SHP77 treated with DMSO at 0.1 percent for 48 hours (cell line): Measurements from ENCODE around the gene EPHA4.
A peak's percentile ranks its signal among the peaks of the same experiment; 100 is the strongest.
"Not testable (repeated sequence)": the region's sequence is repeated elsewhere in the genome, so short reads cannot be mapped to it uniquely, and the experiment has no call there.

Source experiments
- DNase-seq: peaks from one replicate; lab custom pipeline; 2025; lab: John Stamatoyannopoulos, UW

Gene EPHA4

DNA sequence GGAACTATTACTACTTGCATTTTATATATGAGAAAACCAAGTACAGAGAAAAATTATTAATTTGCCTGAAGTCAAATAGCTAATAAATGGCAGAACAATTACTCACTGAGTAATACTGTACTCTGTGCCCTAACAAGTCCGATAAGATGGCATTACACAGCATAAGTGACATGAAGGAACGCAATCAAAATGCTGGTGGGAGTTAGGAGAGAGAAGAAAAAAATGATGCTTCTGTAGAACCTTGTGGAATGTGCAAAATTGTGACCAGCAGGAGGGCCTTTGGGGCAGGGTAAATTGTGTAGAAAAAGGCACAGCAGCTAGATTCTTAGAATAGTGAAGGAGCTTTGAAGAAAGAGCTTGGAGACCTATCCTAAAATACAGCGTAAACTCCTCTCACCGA, 32.9 kb downstream of the EPHA4 start:
- DNase-seq: no peak

DNA sequence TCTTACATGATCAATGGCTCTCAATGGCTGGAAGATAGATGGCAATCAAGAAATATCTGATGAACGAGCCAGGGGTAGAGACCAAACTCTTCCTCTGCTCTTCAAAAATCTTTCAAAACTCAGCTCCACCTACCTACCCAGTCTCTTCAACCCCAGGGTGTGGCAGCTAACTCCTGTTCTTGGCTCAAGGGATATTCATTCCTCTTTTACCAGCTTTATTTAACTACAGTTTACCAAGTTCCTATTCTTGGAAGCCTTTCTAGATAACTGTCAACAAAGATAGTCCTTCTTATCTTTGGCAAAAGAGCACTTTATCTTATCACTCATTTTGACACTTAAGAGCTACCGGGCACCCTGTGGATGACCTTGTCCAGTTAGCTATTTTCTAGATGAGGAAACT, 36.3 kb downstream of the EPHA4 start:
- no peak for DNase-seq

DNA sequence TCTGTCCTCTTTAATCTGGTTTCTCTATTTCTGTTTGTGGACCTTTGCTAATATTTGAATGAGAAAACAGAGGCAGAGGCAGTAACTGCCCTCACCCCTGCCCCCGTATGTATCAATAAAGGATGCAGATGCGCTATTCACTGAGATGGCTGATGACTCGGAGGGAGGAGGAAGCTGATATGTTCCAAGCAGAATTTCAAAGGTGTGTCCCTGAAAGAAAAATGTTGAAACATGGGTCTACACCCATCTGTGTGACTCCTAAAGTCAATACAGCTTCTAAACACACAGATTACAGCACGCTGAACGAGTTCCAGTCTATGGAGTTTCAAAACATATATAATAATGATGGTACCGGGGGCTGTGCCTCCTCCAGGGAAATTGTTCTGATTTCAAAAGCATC, 38.8 kb downstream of the EPHA4 start:
- no peak for DNase-seq

DNA sequence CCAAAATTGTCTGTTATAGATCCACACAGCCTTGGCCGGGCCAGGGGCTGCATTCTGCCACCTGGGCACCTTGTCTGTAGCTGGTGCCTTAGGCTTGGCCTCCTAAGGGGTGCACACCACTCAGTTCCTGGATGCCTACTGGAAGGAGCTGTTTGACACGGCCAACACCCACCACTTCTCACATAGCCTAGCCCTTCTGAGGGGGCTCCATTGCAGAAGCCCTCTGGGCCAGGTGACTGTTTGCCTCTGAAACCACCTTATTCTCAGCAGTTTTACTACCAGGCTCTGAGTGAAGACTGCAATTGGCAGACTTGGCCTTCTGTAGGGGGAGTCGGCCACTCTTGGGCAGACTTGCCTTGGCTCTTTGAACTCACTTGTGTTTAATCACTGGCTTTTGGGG, 39.5 kb downstream of the EPHA4 start:
- no peak for DNase-seq

DNA sequence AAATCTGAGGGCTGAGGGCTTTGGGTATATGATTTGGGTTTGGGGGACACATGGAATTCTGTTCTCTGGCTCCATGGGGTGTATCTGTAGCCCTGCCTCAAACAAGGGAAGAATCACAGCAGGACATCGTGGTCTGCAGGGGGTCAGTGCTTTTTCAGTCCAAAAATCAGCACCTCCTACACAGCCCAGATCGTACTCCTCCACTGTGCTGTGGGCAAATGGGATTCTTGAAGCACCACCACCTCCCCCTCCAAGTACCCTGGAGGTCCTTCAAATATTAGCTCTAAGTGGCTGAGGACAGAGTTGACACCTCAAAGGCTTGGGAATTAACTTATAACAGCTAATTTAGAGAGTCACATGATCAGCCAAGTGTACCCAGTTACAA, 41.5 kb downstream of the EPHA4 start:
- no peak for DNase-seq

DNA sequence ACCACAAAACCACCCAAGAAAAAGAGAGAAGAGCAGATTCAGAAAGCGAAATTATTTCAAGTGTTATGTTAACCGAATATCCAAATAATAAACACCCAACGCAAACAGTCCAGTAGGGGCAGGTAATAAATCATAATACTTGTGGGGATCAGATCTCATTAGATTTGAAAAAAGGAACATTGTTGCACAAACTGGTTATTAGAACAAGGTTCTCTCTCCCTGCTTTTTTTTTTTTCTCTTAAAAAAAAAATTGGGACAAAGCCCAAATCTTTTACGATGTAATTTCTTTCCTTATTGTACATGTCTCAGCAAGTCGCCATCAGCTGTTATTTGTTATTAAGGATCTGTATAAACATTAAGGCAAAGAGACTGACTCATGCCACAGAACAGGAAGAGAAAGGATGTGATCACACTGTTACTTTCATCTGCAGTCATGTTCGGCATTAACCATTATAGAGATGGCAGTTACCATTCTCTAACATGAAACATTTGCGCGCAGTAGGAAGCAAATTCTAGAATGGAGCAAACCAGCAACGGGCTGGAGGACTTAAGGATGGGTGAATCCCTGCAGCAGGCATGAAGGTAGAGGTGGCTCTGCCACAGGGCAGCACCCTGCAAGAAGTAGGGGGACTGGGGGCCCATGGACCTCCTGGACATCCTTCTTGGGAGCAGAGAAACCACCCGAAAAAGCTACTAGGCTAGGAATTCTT, 42.0 kb downstream of the EPHA4 start:
- DNase-seq: no peak

DNA sequence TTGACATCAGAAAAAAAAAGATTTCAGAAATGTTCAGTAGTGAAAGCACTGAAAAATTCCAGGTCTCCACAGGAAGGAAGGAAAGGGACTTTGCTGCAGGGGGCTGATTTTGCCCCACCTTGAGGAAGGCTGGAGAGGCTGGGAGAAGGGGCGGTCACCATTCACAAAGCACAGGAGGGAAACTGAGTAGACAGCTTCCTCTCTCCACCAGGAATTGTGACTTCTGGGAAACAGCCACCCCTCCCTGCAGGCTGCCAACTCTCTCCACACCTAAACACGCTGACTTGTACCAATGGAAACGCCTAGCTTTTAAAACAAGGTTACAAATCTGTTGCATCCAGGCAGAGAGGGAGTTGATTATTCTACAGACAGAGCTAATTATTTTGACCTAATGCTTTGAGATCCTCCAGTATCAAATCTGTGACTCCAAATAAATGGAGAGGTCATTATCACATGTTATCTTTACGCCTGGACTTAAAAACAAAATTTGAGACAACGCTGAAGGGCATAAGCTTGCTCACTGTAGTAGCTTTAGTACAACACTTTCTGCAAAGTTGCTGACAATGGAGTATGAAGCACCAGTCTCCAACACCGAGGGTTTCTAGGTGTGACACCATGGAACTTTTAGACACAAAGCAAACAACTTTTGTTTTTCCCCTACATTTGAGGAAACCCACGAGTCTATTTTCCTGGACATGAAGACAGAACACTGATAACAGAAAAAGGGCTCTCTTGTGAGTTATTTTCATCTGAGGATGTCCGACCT, 42.7 kb downstream of the EPHA4 start:
- DNase-seq: no peak

DNA sequence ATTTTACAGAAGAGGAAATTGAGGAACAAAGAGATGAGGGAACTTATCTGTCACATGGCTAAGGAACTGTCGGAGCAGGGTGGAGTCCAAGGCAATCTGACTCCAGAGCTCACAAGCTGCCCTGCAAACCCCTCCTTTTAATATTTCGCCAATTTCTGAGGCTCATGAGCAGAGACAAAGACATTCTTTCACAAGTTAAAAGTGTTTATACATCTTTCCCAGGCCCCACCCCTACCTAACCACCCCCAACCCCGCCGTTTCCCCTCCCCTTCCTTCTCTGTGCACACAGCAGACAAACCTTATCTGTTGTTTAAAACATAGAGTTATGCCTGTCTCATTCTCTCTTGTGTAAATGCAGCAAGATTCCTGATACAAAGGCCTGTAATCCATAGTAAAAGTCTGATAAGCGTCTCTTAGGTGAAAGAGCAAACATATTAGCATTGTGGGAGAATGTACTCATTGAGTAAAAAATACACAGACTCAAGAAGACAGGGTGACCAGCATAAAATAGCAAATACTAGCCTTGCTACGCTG, 44.3 kb downstream of the EPHA4 start:
- no peak for DNase-seq

DNA sequence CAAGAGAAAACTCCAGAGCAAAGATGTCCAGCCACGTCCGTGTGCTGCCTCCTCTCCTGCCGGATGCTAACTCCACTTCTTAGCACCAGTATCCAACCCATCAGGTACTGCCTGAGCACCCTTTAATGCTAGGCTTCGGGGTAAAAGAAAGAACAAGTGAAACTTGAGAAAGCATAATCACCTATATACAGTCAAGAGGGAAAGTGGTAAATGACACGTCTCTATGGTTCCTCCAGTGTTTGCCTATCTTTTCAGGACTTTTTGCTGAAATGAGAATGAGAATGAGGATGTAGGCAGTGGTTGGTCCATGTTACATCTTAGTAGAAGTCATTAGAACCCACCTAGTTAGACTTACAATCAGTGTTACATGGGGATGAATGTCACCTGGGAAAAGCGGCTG, 47.9 kb downstream of the EPHA4 start:
- DNase-seq: no peak

DNA sequence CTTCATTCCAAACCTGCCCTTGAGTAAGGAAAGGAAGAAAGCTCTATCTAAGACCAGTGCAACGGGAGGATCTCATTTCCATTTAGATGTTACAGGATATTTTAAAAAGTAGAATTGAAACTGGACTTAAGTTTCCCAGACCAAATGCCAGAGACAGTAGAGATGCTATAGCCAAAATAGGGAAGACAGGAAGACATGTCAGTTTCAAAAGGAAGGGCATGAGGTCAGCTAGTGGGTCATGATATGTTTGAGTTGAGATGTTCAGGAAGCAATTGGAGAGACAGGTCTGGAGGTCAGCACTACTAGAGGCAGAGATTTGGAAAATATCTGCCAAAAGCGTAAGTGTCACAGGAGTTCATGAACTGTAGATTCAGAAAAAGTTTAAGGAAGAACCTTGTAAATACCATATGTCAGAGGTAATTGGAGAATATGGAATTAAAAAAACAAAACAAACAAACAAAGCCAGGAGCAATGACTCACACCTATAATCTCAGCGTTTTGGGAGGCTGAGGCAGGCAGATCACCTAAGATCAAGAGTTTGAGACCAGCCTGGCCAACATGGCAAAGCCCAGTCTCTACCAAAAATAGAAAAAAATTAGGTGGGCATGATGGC, 50.8 kb downstream of the EPHA4 start:
- no peak for DNase-seq

DNA sequence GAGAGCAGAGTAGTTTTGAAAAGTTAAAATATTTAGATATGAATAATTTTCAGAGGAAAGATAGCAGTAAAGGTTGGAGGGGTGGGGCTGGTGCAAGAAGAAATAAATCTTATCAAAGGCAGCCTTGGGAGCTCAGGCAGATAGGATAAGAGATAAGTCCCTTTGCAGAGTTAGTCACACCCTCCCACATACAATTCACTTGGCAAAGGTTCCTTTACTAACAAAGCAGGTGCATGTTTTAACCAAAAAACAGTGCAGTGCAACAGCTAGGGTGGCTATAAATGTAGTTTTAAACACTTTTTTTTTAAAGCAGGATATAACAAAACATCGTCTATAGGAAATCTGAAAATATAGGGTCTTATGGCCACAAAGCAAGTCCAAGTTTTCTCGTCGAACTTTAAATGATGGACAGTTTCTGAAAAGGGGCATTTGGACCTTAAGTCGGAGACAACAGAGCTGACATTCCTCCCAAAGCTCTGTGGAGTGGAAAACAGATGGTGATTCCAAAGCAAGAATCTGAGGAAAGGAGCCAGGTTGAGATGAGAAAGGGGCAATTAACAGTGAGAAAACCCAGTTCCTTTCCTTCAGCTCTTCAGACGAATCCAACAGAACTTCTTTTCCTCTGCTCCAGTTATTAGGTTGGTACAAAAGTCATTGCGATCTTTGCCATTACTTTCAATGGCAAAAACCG, 53.0 kb downstream of the EPHA4 start:
- no peak for DNase-seq

DNA sequence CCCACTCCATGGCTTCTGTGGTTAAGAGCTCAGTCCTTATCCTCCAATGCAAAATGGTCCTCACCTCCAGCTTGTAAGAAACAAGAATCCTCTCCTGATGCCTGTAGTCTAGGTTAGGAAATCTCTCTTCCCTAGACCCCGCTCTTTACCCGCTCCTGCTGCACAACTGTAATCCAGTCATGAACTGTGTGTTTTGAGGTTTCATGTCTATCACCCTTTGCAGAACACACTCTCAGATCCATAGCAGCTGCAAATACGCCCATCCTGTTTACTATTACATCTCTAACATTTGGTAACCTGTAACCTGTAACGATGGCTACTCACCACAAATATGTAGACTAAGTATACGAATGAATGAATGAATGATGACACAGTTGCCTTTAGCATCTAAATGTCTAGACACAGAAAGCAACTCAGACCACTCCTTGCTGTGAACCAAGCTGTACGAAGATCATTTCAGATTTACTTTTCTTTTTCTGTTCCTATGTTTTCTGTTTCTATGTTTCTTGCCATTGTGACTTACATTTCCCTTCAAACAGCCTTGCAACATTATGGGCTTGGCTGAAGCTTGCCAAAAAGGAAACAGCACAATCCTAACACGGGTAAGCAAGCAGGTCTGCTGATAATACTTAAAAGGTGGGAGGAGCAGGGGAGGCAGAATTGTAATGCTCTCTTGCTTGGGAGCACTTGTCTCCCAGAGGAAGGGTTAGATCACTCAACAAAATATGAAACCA, 53.7 kb downstream of the EPHA4 start:
- DNase-seq: no peak

DNA sequence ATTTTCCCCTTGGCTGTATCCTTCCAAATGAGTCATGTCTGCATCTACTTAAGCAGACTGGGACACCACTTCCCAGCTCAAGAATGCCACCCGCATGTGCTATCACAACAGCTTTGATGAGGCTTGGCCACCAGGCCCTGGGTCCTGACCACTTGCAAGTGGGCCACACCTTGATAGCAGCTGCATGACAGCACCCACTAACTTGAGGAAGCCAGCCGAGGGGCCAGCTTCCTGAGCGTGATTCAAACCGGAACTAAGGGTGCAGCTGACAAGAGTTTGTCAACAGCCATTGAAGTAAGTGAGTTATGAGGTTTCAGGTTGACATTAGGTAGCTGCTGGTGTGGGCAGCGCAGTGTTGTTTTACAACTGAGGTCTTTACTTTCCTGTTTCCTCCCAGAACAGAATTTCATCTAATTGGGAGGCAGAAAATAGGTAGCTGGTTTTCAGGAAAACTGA, 54.4 kb downstream of the EPHA4 start:
- peak; percentile 56 for DNase-seq

DNA sequence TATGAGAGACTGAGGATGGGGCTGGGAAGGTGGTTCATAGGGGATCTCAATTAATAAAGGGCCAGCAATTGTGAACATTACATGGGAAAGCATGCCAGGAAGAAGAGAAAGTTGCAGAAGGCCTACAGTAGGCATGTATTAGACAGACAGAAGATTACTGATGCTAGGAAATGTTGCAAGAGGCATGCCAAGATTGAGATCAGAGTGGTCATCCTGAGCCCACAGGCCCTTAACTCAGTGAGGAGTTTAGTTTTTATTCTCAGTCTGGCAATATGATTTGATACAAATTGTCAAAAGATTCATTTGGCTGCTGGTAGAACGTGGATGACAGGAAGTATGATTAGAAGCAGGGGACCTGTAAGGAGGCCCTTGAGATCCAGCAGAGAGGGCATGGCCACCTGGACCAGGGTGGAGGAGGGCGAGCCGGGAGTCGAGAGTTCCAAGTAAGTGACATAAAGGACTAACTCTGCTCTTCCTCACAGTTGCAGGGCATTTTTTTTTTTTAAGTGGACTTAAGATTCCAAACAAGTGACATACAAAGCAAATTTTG, 54.9 kb downstream of the EPHA4 start:
- no peak for DNase-seq

DNA sequence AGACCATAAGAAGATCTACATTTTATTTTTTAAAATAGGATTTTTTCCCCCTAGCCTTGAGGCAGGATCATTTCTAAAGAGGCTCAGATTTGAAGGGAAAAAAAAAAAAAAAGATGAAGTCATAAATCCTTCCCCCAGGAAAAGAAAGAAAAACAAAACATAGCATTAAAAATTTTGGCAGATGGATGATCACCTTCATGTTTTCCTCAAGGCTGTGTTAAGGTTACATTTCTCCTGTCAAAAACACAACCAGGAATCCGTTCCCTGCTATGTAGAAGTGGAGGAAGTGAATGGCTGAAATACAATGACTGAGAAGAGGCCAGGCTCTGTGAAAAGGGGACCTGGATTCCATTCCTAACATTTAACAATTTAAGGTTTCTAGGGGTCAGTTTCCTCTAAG, 56.2 kb downstream of the EPHA4 start:
- no peak for DNase-seq

DNA sequence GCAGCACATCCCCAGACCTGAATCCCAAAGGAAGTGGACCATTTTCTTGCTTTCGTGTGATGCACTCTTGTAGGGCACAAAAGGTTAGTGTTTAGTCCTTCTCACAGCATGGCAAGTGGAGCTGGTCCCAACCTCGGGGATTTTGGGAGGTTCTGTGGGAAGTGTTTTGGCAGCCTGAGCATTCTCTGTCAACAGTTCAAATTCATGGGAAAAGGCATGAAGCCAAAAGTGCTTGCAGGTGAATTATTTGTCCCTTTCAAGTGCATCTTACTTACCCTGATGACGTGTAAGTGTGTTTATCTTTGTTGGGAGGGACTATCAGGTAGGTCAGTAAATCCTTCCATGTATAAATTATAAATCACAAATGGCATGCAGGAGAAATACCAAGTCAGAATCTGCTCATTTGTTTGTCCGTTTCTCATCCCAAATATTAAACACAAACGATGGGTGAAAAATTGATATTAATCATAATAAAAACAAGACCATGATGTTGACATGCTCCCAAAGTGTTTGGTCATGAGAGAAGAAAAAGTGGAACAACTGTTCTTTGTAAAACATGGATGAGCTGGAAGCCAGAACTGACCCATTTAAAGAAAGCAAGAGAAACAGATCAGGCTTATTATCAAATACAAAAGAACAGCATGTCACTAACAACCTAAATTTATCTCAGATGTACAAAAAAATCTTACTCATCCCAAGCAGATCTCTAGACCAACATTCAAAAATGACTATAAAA, 57.6 kb downstream of the EPHA4 start:
- DNase-seq: peak; percentile 86

DNA sequence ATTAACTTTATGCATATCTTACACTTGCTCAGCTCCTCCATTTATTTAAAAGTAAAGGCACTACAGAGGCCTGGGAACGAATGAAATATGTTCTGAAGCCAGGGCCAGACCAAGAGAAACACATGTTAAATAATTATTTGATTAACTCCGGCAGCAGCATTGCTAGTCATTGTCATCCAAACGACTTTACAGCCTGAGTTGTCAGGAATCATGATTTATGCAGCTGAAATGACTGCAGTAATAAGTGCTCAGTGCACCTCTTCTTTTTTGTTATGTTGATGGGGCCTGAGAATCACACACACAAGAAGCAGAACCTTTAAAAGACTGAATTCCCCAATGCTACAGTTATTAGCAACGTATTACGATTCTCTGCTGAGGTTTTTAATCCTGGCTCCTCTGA, 58.9 kb downstream of the EPHA4 start:
- DNase-seq: no peak

DNA sequence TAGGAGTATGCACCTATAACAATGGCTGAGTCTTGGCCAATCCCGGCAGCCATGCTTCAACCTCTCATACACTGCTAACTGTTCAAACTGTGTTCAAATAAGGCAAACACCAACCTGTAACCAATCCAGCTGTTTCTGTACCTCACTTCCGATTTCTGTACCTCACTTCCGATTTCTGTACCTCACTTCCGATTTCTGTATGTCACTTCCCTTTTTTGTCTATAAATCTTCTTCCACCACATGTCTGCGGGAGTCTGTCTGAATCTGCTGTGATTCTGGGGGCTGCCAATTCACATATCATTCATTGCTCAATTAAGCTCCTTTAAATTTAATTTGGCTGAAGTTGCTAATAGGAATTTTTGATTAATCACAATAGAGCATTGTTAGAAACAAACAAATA, 60.8 kb downstream of the EPHA4 start:
- not testable (repeated sequence) for DNase-seq

DNA sequence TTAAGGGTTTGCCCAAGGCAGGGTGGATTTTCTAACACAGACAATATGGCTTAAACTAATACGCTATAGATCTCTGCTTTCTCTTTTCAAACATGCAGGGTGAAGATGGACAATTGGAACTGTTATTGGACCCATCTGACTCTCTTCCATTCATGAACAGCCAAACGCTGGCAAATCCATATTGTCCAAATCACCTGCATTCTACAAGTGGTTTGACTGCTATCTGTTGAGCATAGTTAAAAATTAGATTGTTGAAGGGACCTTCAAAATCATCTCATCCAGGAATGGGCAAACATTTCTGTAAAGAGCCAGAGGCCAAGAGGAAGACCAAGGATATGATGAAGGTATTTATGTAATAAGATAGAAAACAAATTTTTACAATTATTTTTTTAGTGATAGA, 65.6 kb downstream of the EPHA4 start:
- DNase-seq: no peak

DNA sequence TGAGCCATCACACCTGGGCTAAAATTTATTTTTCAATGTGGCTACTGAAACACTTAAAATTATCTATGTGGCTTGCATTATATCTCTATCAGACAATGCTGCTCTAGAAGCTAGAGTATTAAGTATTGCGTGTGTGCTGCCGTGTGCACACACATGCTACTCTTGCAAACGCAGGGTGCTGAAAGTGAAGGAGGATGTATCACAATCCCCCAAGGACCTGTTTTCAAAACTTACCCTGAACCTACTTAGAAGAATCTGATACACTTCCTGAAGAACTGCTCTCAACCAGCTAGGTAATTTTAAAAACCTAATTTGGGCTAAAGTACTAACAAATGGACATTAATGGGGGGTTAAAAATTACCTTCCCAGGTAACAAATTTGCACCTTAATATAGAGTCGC, 66.5 kb downstream of the EPHA4 start:
- no peak for DNase-seq

DNA sequence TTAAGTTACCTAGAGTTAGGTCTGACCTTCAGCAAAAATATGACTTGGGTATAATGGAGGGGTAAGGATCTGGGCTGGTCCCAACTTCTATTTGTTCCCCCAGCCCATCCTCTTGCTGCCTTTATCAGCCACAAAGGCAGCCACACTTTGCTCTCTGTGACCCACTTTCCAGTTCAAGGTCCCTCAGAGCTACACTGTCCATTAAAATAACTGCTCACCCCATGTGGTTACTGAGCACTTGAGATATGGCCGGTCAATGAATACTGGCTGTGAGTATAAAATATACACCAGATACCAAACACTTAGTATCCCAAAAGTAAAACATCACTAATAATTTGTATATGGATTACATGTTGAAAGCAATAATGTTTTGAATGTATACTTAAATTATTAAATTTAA, 67.2 kb downstream of the EPHA4 start:
- no peak for DNase-seq
